ENCODE data around the gene CD79A. TPM values are rescaled to one million over a fixed set of nuclear protein-coding genes. Genes with fewer than 3 reads are reported as not detected.

The CD79A gene
- total and polyA plus RNA-seq, 12 donors: 0.17 to 1.4 (median 0.29) TPM; not detected in 8

DNA sequence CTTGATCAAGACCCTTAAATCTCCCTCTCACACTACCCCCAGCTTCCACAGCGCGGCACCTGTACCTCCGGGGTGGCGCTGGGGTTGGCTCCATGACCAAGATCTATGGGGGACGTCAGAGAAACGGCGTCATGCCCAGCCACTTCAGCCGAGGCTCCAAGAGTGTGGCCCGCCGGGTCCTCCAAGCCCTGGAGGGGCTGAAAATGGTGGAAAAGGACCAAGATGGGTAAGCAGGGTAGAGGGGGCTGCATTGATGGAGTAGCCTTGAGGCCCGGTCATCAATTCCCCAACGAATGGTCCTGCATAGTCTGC is 8.1 kb upstream of the CD79A start:
- Histone ChIP-seq H3K4me1 (peaks cover 0 to 81% (median 60%) of the 10 kb centered on the region in 9 donors), H3K27ac (peak overlapping the region in 1 of 10 donors; percentile 10), H3K4me3 (no peak overlapping the region), H3K36me3 (peaks cover 0 to 86% (median 43%) of the 10 kb centered on the region in 9 donors), H3K27me3 (no peaks in the 10 kb centered on the region), H3K9me3 (no peaks in the 10 kb centered on the region)
- TF ChIP-seq, protein P1, sequence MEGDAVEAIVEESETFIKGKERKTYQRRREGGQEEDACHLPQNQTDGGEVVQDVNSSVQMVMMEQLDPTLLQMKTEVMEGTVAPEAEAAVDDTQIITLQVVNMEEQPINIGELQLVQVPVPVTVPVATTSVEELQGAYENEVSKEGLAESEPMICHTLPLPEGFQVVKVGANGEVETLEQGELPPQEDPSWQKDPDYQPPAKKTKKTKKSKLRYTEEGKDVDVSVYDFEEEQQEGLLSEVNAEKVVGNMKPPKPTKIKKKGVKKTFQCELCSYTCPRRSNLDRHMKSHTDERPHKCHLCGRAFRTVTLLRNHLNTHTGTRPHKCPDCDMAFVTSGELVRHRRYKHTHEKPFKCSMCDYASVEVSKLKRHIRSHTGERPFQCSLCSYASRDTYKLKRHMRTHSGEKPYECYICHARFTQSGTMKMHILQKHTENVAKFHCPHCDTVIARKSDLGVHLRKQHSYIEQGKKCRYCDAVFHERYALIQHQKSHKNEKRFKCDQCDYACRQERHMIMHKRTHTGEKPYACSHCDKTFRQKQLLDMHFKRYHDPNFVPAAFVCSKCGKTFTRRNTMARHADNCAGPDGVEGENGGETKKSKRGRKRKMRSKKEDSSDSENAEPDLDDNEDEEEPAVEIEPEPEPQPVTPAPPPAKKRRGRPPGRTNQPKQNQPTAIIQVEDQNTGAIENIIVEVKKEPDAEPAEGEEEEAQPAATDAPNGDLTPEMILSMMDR (IDR thresholded peaks at IDR 0.05): no peak
- WGBS, 2 donors: 82 to 88% methylated on average over 12 of the region's 12 CpGs
- DNase-seq: no peak
- intact Hi-C loops (cut with DNase I): no loop called here
- no peak for ATAC-seq

DNA sequence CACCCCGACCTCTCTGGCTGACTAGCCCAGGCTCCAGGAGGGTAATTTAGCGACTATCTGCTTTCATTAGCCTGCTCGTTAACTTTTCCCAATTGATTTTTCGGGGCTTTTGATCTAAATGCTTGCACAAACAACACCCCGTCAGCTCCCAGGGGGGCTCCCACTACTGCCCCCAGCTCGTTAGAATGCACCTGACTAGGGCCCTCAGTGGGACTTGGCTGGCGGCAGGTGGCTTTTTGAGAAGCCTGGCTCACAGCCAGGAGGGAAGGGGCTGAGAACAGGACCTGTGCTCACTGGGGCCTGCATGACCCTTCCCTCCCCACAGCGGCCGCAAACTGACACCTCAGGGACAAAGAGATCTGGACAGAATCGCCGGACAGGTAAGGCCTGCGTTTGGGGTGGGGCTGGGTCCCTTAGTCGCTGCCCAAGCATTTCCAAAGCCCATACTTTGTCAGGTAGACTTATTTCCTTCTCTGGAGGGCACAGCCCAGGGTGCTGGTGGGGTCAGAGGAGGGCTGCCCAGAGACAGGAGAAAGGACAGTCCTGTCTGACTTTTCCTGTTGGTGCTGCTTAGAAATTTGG is 7.6 kb upstream of the CD79A start:
- Histone ChIP-seq H3K9me3 (no peaks in the 10 kb centered on the region), H3K27me3 (no peaks in the 10 kb centered on the region), H3K4me3 (no peak overlapping the region), H3K4me1 (peaks cover 0 to 81% (median 57%) of the 10 kb centered on the region in 9 donors), H3K36me3 (peaks cover 0 to 81% (median 38%) of the 10 kb centered on the region in 9 donors), H3K27ac (peak overlapping the region in 1 of 10 donors; percentile 68)
- WGBS, 2 donors: 85 to 87% methylated on average over 13 of the region's 13 CpGs
- TF ChIP-seq, protein P1 (IDR thresholded peaks at IDR 0.05): no peak
- intact Hi-C loops (cut with DNase I): no loop called here
- ATAC-seq: no peak
- DNase-seq: no peak

DNA sequence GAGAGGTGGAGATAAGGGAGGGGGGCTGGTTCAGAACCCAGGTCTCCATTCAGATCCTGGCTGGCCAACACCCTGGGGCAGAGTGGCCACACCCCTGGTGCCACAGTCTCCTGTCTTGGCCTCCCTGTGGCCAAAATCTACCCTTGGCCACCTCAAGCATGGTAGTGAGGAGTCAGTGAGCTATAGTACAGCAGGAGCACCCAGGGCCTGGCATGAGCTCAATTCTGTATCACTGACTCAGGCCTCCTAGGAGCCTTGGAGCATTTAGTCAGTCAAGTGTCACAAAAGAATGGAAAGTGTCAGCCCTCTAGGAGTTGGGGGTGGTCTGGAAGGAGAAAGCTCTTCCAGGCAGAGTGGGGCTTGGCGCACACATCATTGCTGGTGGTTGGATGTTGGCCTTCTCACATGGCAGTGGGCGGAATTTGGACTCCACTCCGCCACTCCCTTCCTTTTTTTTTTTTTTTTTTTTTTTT is 6.6 kb upstream of the CD79A start:
- Histone ChIP-seq H3K4me3 (no peak overlapping the region), H3K4me1 (peaks cover 0 to 86% (median 47%) of the 10 kb centered on the region in 9 donors), H3K27me3 (no peaks in the 10 kb centered on the region), H3K36me3 (peaks cover 0 to 71% (median 32%) of the 10 kb centered on the region in 9 donors), H3K9me3 (no peaks in the 10 kb centered on the region), H3K27ac (peak overlapping the region in 4 of 10 donors; percentile 23 to 78 (median 68))
- whole genome bisulfite sequencing, 2 donors: 44 to 68% methylated on average over 3 of the region's 3 CpGs
- intact Hi-C loops (cut with DNase I): loop anchor here in 9 of 10 donors (5.0 to 10.0 kb wide), 6 partner anchors 62 to 87 kb away; partner anchors contain the start of gene RABAC1 (in 3 of the 9)
- TF ChIP-seq, protein P1 (IDR thresholded peaks at IDR 0.05): no peak
- DNase-seq (no peak), ATAC-seq (peak in 2 of 8 donors; percentile 4 to 14)

DNA sequence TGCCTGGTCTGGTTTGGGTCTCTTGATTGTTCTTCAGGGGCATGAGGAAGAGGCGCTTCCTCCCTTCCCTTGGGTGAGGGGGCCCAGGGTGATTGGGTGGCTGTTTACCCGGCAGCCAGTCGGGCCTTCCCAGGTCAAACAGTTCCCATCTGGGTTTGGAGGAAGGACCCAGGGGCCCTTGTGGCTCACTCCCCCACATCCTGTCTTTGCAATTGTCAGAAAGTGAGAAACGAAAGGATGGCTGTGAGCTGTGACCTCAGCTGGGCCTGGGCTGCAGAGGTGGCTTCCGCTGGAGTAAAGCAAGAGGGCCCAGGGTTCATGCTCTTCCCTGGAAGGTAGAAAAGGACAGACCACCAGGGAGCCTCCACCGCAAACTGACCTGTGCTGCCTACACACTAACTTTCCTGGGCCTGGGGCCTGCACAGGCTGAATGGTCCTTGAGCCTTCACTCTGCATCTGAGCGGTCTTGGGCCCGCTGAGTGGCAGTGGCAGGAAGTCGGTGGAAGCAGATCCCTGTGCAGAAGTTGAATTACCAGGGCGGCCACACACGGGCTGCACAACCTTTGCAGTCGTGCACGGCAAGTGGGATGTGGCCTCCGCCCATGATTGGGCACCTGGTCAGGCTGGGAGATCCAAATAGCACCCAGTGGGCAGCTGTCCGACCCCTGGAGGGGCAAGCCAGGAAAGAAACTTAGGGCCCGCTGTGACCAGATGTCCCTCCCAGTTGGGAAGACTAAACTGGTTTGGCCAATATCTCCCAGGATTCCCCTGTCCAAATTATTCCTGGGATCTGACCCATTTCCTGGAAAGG is 5.3 kb upstream of the CD79A start:
- Histone ChIP-seq H3K27ac (peak overlapping the region; percentile 17 to 78 (median 56)), H3K4me1 (peaks cover 0 to 96% (median 47%) of the 10 kb centered on the region in 9 donors), H3K27me3 (no peaks in the 10 kb centered on the region), H3K36me3 (peaks cover 0 to 57% (median 32%) of the 10 kb centered on the region in 9 donors), H3K9me3 (no peaks in the 10 kb centered on the region), H3K4me3 (no peak overlapping the region)
- WGBS, 2 donors: 57% methylated on average over 16 of the region's 16 CpGs
- intact Hi-C loops (cut with DNase I): loop anchor here (2.0 to 10.0 kb wide), 8 partner anchors 61 to 86 kb away; partner anchors contain the start of gene RABAC1 (in 3 of the 10)
- TF ChIP-seq, protein P1 (IDR thresholded peaks at IDR 0.05): no peak
- peak in 1 of 2 donors; percentile 37 for DNase-seq
- peak; percentile 15 to 74 (median 62) for ATAC-seq
